Stimulated activated naive B cell treated with anti-CD40 and anti-IgM and Interleukin-4, amounts not matched to agents 10 μg/mL and 1 μg/mL and 100 μg/mL, for 72 hours (primary cell): ENCODE results near the gene GNAI1.

ENCODE experiments used
- ATAC-seq, 2 donors: fragments of 150-1000 bp; cut with Tn5 transposase; replicated peaks; 2 replicates each; pipeline ENCODE4 v1.10.0; 2021; ENCODE audit warnings: moderate library complexity in 1 of 2
- DNase-seq: peaks from one replicate; pipeline ENCODE4 v3.0.0; 2021
- H3K27ac Mint-ChIP-seq: one replicate; pipeline ENCODE4 v1.8.0; 2022; ENCODE audit warnings: mild to moderate bottlenecking, mixed read lengths
- H3K27me3 Mint-ChIP-seq, 2 donors: one replicate each; pipeline ENCODE4 v1.8.0; 2022; ENCODE audit warnings: mixed read lengths in 2 of 2
- H3K36me3 Mint-ChIP-seq, 2 donors: one replicate each; pipeline ENCODE4 v1.8.0; 2022; ENCODE audit warnings: mixed read lengths in 2 of 2, mild to moderate bottlenecking in 1 of 2
- H3K4me1 Mint-ChIP-seq, 2 donors: one replicate each; pipeline ENCODE4 v1.8.0; 2022; ENCODE audit warnings: mixed read lengths in 2 of 2, mild to moderate bottlenecking in 1 of 2
- H3K4me3 Mint-ChIP-seq, 2 donors: one replicate each; pipeline ENCODE4 v1.8.0; 2022; ENCODE audit warnings: mild to moderate bottlenecking in 2 of 2, mixed read lengths in 2 of 2, moderate library complexity in 1 of 2
- H3K9me3 Mint-ChIP-seq, 2 donors: one replicate each; pipeline ENCODE4 v1.8.0; 2022; ENCODE audit warnings: mixed read lengths in 2 of 2, mild to moderate bottlenecking in 1 of 2

Gene GNAI1

DNA sequence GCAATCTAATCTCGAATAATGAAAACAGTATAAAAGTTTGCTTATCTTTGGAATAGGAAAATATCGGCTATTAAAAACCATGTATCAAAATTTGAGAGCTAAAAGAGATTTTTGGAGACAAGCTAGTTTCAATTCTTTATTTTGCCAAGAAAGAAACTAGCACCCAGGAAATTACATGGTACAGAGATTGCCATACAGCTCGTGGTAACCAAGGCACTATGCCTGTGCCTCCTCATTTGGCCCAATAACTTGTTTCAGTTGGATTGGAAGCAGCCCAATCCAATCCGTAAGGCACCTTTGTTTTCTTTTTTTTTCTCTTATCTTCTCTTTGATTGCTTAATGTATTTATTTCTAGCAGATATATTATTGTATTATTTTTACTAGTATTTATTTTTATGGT is 55.0 kb downstream of the GNAI1 start:
- Mint-ChIP-seq H3K4me1 (peaks cover 0 to 4% of the 10 kb centered on the region in 2 donors), H3K27ac (no peak overlapping the region), H3K27me3 (no peaks in the 10 kb centered on the region), H3K4me3 (no peak overlapping the region), H3K9me3 (no peaks in the 10 kb centered on the region), H3K36me3 (no peaks in the 10 kb centered on the region)
- DNase-seq = no peak
- no peak for ATAC-seq

- no peak for ATAC-seq
- no peaks in the 10 kb centered on the region for H3K9me3 Mint-ChIP-seq
- H3K4me1 Mint-ChIP-seq = peaks cover 0 to 9% of the 10 kb centered on the region in 2 donors
- H3K4me3 Mint-ChIP-seq = no peak overlapping the region
- H3K36me3 Mint-ChIP-seq = no peaks in the 10 kb centered on the region
- no peak overlapping the region for H3K27ac Mint-ChIP-seq
- no peaks in the 10 kb centered on the region for H3K27me3 Mint-ChIP-seq
- no peak for DNase-seq
These were observed 63.0 kb downstream of the GNAI1 start for GRCh38 chr7:80197627-80198026.

DNA sequence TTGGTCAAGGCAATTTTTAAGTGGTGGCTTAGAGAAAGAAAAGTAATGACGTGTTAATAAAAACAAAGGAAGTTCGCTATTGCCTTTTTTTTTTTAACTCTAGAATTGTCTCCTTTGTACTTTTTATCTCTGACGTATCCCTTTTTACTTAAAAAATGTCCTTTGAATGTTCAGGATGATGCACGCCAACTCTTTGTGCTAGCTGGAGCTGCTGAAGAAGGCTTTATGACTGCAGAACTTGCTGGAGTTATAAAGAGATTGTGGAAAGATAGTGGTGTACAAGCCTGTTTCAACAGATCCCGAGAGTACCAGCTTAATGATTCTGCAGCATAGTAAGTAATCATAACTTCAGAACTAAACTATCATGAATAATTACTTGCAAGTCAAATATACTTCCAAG is 64.4 kb downstream of the GNAI1 start:
- ATAC-seq (no peak), DNase-seq (no peak)
- no peaks in the 10 kb centered on the region for H3K27me3 Mint-ChIP-seq
- peaks cover 0 to 9% of the 10 kb centered on the region in 2 donors for H3K4me1 Mint-ChIP-seq
- no peak overlapping the region for H3K4me3 Mint-ChIP-seq
- H3K9me3 Mint-ChIP-seq = no peaks in the 10 kb centered on the region
- no peaks in the 10 kb centered on the region for H3K36me3 Mint-ChIP-seq
- H3K27ac Mint-ChIP-seq = no peak overlapping the region

GRCh38 chr7:80204454-80204853 is 69.8 kb downstream of the GNAI1 start:
- Mint-ChIP-seq H3K27me3 (no peaks in the 10 kb centered on the region), H3K9me3 (no peaks in the 10 kb centered on the region), H3K36me3 (no peaks in the 10 kb centered on the region), H3K4me1 (peaks cover 0 to 7% of the 10 kb centered on the region in 2 donors), H3K27ac (no peak overlapping the region), H3K4me3 (no peak overlapping the region)
- no peak for ATAC-seq
- DNase-seq = no peak

GRCh38 chr7:80204919-80205318 is 70.3 kb downstream of the GNAI1 start:
- DNase-seq (no peak), ATAC-seq (no peak)
- Mint-ChIP-seq H3K27me3 (no peaks in the 10 kb centered on the region), H3K4me1 (peaks cover 0 to 7% of the 10 kb centered on the region in 2 donors), H3K9me3 (no peaks in the 10 kb centered on the region), H3K36me3 (no peaks in the 10 kb centered on the region), H3K4me3 (no peak overlapping the region), H3K27ac (no peak overlapping the region)

GRCh38 chr7:80206763-80207162 is 72.1 kb downstream of the GNAI1 start:
- Mint-ChIP-seq H3K9me3 (no peaks in the 10 kb centered on the region), H3K27me3 (no peaks in the 10 kb centered on the region), H3K36me3 (no peaks in the 10 kb centered on the region), H3K4me3 (no peak overlapping the region), H3K27ac (no peak overlapping the region), H3K4me1 (peaks cover 0 to 7% of the 10 kb centered on the region in 2 donors)
- DNase-seq = no peak
- peak in 1 of 2 donors; percentile 42 for ATAC-seq

GRCh38 chr7:80207501-80207900 is 72.9 kb downstream of the GNAI1 start:
- H3K27ac Mint-ChIP-seq = no peak overlapping the region

DNA sequence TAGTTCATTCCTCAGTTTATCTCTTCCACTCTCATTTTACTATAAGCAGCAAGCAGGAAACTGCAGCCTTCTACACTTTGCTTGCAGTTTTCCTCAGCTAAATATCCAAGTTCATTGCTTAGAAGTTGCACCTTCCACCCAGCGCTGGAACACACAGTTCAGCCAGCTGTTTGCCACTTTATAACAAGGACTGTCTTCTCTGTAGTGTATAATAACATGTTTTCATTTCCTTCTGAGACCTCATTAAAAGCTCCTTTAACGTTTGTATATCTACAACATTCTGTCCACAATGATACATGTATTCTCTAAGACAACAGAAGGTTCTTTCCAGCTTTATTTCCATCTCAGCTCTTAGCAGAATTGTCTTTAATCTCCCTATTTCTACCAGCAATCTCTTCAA is 74.1 kb downstream of the GNAI1 start:
- Mint-ChIP-seq H3K9me3 (no peaks in the 10 kb centered on the region), H3K4me1 (peaks cover 0 to 7% of the 10 kb centered on the region in 2 donors), H3K4me3 (no peak overlapping the region), H3K36me3 (no peaks in the 10 kb centered on the region), H3K27ac (no peak overlapping the region), H3K27me3 (no peaks in the 10 kb centered on the region)
- ATAC-seq (no peak), DNase-seq (no peak)

More at GRCh38 chr7:80207501-80207900, 72.9 kb downstream of the GNAI1 start:
- peaks cover 0 to 7% of the 10 kb centered on the region in 2 donors for H3K4me1 Mint-ChIP-seq
- no peaks in the 10 kb centered on the region for H3K27me3 Mint-ChIP-seq
- DNase-seq (no peak), ATAC-seq (no peak)
- H3K9me3 Mint-ChIP-seq = no peaks in the 10 kb centered on the region
- no peak overlapping the region for H3K4me3 Mint-ChIP-seq
- no peaks in the 10 kb centered on the region for H3K36me3 Mint-ChIP-seq

DNA sequence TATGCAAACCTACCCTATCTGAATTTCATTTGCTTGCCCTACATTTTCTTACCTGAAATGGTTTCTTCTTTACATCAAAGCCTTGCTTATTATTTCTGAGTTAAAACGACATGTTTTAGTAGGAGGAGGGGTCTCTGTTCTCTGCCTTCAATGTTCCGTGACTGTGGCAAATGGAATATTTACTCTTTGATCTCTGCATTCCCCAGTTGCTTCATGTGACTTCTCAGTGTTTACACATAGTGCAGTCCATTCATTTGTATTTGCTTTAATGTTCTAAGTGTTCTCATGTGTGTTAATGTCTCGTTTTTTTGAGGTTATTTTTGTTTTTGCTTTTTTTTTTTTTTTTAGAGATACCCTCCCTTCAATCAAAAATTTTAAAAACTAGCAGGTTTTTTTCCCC is 75.8 kb downstream of the GNAI1 start:
- H3K9me3 Mint-ChIP-seq = no peaks in the 10 kb centered on the region
- no peak overlapping the region for H3K27ac Mint-ChIP-seq

DNA sequence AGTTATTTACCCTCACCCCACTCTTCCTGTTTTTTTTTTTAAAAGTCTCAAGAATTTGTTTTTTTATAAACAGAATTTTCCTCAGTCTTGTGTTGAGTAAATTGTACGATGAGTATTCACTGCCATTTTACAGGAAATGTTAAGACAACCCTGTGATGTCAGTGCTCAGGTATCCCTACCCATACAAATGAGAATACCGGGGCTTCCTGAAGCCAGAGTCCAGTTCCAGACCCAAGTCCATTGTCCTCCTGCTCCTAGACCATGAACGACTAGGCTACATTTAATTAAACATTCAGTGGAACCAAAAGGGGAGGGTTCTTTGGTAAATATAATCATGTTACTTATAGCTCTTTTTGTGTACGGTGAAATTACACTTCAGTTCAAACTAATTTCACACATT is 79.2 kb downstream of the GNAI1 start:
- Mint-ChIP-seq H3K4me3 (no peak overlapping the region), H3K9me3 (no peaks in the 10 kb centered on the region), H3K36me3 (no peaks in the 10 kb centered on the region), H3K27me3 (no peaks in the 10 kb centered on the region), H3K27ac (no peak overlapping the region), H3K4me1 (peaks cover 0 to 4% of the 10 kb centered on the region in 2 donors)
- ATAC-seq (no peak), DNase-seq (no peak)

More for the DNA sequence above, 75.8 kb downstream of the GNAI1 start:
- DNase-seq (no peak), ATAC-seq (no peak)
- H3K4me1 Mint-ChIP-seq = peaks cover 0 to 7% of the 10 kb centered on the region in 2 donors
- no peaks in the 10 kb centered on the region for H3K27me3 Mint-ChIP-seq
- no peaks in the 10 kb centered on the region for H3K36me3 Mint-ChIP-seq
- no peak overlapping the region for H3K4me3 Mint-ChIP-seq

GRCh38 chr7:80215734-80216133 is 81.1 kb downstream of the GNAI1 start:
- Mint-ChIP-seq H3K4me3 (no peak overlapping the region), H3K9me3 (no peaks in the 10 kb centered on the region), H3K36me3 (no peaks in the 10 kb centered on the region), H3K27me3 (no peaks in the 10 kb centered on the region), H3K27ac (no peak overlapping the region), H3K4me1 (peaks cover 0 to 4% of the 10 kb centered on the region in 2 donors)
- DNase-seq (no peak), ATAC-seq (peak; percentile 59 to 74)

DNA sequence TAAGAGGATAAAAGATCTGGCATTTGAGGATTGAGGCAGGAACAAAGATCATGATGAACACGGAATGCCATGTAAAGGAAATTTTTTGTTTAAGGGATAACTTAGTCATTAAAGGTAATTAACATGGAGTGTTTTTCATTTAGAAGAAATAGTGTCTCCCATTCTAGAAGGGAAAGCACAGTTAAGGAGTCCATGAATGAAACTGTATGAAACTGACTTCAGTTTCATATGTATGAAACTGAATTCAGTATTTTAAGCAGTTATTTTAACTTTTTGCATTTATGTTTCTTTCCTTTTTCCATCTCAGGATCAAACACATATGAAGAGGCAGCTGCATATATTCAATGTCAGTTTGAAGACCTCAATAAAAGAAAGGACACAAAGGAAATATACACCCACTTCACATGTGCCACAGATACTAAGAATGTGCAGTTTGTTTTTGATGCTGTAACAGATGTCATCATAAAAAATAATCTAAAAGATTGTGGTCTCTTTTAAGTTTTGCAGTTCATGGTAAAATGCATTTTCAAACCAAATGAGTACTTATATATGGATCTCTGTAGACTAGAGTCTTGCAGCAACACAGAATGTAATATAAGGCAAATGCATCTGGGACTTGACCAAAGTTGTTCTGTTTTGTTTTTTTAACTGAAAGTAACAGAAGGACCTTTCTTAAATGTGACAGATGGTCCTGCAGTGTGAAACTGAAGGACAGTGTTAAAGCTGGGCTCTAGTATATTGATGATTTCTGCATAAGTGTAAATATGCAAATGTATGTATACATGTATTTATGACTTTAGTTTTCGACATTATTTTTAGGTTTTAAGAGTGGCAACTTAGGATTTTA is 82.6 kb downstream of the GNAI1 start:
- H3K27me3 Mint-ChIP-seq = no peaks in the 10 kb centered on the region
- ATAC-seq (no peak), DNase-seq (no peak)
- H3K4me1 Mint-ChIP-seq = peaks cover 0 to 4% of the 10 kb centered on the region in 2 donors
- H3K4me3 Mint-ChIP-seq = no peak overlapping the region
- no peak overlapping the region for H3K27ac Mint-ChIP-seq
- no peaks in the 10 kb centered on the region for H3K36me3 Mint-ChIP-seq
- H3K9me3 Mint-ChIP-seq = no peaks in the 10 kb centered on the region

- DNase-seq = no peak
- Mint-ChIP-seq H3K36me3 (no peaks in the 10 kb centered on the region), H3K4me1 (peaks cover 0 to 4% of the 10 kb centered on the region in 2 donors)
These were observed 84.1 kb downstream of the GNAI1 start for GRCh38 chr7:80218723-80219122.

DNA sequence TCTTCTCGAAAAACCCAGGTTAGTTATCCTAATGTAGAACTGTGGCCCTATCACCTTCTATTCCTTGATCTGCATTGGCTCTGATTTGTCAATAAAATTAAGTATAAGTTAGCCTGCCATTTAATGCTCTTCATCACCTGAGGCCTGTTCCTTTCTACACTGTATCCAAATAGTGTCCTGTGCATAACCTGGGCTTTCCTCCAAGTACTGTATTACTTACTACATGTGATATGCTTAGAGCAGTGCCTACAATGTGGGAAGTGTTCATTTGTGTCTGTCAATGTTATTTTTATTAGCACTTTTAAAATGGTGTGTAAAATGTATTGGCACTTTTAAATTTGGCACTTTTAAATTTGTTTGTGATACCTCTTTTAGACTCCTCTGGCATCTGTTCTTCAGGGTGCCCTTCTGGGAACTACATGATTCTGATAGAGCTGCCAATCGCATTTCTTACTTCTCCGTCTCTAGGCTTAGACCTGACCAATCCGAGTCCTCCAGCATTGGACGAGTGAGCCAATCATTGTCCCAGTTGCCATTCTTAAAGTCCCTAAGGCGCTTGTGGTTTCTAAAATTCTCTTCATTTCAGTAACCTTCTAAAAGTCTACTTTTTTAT is 85.5 kb downstream of the GNAI1 start:
- no peaks in the 10 kb centered on the region for H3K9me3 Mint-ChIP-seq
- no peak overlapping the region for H3K4me3 Mint-ChIP-seq
- H3K27me3 Mint-ChIP-seq = no peaks in the 10 kb centered on the region
- ATAC-seq = no peak
- no peaks in the 10 kb centered on the region for H3K36me3 Mint-ChIP-seq
- H3K27ac Mint-ChIP-seq = no peak overlapping the region
- peaks cover 0 to 4% of the 10 kb centered on the region in 2 donors for H3K4me1 Mint-ChIP-seq
- DNase-seq = no peak

More at GRCh38 chr7:80218723-80219122, 84.1 kb downstream of the GNAI1 start:
- no peaks in the 10 kb centered on the region for H3K27me3 Mint-ChIP-seq
- no peak overlapping the region for H3K4me3 Mint-ChIP-seq
- no peaks in the 10 kb centered on the region for H3K9me3 Mint-ChIP-seq
- ATAC-seq = no peak
- H3K27ac Mint-ChIP-seq = no peak overlapping the region

GRCh38 chr7:80224415-80224814 is 89.8 kb downstream of the GNAI1 start:
- H3K9me3 Mint-ChIP-seq = no peaks in the 10 kb centered on the region
- no peaks in the 10 kb centered on the region for H3K4me1 Mint-ChIP-seq
- H3K36me3 Mint-ChIP-seq = no peaks in the 10 kb centered on the region
- no peaks in the 10 kb centered on the region for H3K27me3 Mint-ChIP-seq
- no peak overlapping the region for H3K27ac Mint-ChIP-seq
- H3K4me3 Mint-ChIP-seq = no peak overlapping the region
- DNase-seq (no peak), ATAC-seq (no peak)
